Kidney (tissue), 14 donors: ENCODE measurements around the gene FREM1. TPM values are rescaled to one million over a fixed set of nuclear protein-coding genes. Genes with fewer than 3 reads are reported as not detected.

ENCODE experiments used
- DNase-seq, 5 donors: peaks; one replicate each; pipeline ENCODE4 v3.0.0-alpha.2; 2013 to 2020
- FAIRE-seq: peaks from 2 replicates; lab custom pipeline; 2012; peaks lifted over from hg19 to GRCh38; lab: Jason Lieb, UNC
- H3K27ac ChIP-seq, 2 donors: one replicate each; pipeline ENCODE4 v1.7.0; 2013; ENCODE audit warnings: low read depth in 2 of 2, low read length in 2 of 2, inconsistent platforms in 1 of 2
- H3K27me3 ChIP-seq: one replicate; pipeline ENCODE4 v1.7.1; 2013; ENCODE audit warnings: low read length, inconsistent platforms; ENCODE audit not compliant: control insufficient read depth, insufficient read depth
- H3K36me3 ChIP-seq, 3 donors: one replicate each; pipeline versions ENCODE4 v1.7.0 to v1.7.1; 2013; ENCODE audit warnings: low read length in 3 of 3, control low read depth in 1 of 3, inconsistent platforms in 1 of 3; ENCODE audit not compliant: insufficient read depth in 3 of 3, control insufficient read depth in 2 of 3
- H3K4me1 ChIP-seq, 3 donors: one replicate each; pipeline versions ENCODE4 v1.7.0 to v1.7.1; 2013; ENCODE audit warnings: low read length in 3 of 3, inconsistent platforms in 1 of 3, low read depth in 1 of 3; ENCODE audit not compliant: control insufficient read depth in 2 of 3, insufficient read depth in 2 of 3
- H3K4me3 ChIP-seq, 3 donors: one replicate each; pipeline versions ENCODE4 v1.7.0 to v1.8.1; 2013; ENCODE audit warnings: low read length in 3 of 3, control low read depth in 1 of 3, inconsistent platforms in 1 of 3
- H3K9ac ChIP-seq, 3 donors: one replicate each; pipeline versions ENCODE4 v1.7.0 to v1.7.1; 2013; ENCODE audit warnings: low read length in 3 of 3, control low read depth in 1 of 3, inconsistent platforms in 1 of 3
- H3K9me3 ChIP-seq, 3 donors: one replicate each; pipeline versions ENCODE4 v1.7.0 to v1.7.1; 2013; ENCODE audit warnings: low read length in 3 of 3, control low read depth in 1 of 3, inconsistent platforms in 1 of 3; ENCODE audit not compliant: control insufficient read depth in 2 of 3, insufficient read depth in 1 of 3
- intact Hi-C: fragments of 100-400 bp; cut with DNase I; formaldehyde crosslinking; loops from one replicate; pipeline ENCODE4 v1.11.1; 2022
- polyA plus RNA-seq: library from polyadenylated mRNA; stranded (reverse); fragments of 350-450 nt; fragmentation: Illumina TruSeq; extraction: RNeasy Lipid Tissue Mini Kit (QIAGEN cat#74804); gene quantifications from one replicate; pipeline ENCODE4 v1.2.3, GENCODE V29; 2014; ENCODE audit warnings: low read depth, low replicate concordance; ENCODE audit not compliant: insufficient read depth
- total RNA-seq: library from RNA; stranded (reverse); fragmentation: NEBNext Ultra II Directional; extraction: Animal tissue kit (Norgen Biotek cat#: 25700); gene quantifications from one replicate; pipeline ENCODE4 v1.2.1, GENCODE V29; 2021
- TF ChIP-seq, protein P1 (sequence below): IDR thresholded peaks from 3 replicates; pipeline ENCODE4 v1.5.1; 2012; ENCODE audit warnings: mild to moderate bottlenecking, moderate library complexity, borderline replicate concordance; ENCODE audit not compliant: insufficient read depth; ENCODE audit errors: extremely low read depth
- donor health status: control.
- donor health status: control.
- donor health status: control.
- donor health status: control.
- donor health status: control.
- donor health status: DM: yes; HTN: yes; CAD: no.
- donor health status: Normal renal cell carcinoma (clear cell type).

Gene FREM1
- total and polyA plus RNA-seq, 2 donors from 2014 or later, result 8.3 to 17.0 TPM

DNA sequence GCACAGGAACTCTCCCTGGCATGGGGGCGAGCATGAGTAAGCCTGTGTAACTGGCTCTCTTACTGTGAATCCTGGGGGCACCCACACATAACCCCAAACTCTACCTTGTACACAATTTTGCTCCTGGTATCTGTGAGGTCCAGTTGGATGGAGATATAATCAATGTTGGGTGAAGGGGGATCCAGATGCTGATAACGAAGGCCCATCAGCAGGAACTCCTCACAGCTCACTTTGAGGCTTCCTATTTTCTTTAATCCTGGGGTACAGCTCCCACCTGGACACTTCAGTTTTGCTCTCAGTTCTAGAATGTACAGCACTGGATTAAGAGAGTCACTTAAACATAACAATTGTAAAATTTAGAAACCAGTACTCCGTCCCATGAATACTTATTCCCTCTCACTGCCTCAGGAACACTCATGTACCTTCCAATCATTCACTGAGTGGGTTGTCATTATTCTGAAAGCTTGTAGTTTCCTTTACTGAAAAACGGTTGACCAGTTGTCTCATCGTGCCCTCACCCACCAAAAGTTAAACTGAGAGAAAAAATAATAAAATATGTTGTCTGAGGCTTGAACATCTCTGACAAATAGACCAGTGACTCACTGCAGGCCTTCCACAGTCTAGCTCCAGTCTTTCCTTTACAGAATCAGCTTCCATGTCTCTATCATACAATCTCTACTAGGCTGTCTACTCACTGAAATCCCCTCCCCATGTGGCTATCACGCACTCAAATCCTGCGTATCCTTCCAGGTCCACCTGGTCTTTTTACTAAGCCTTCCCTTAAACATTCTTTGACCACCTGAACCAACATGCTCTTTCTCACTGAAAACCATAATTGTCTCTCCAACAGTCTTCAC lies 52.6 kb downstream of the FREM1 start:
- intact Hi-C loops, result no loop called here
- FAIRE-seq (no peak), DNase-seq (no peak)
- Histone ChIP-seq H3K36me3 (peaks cover 3 to 14% (median 10%) of the 10 kb centered on the region in 3 donors), H3K9ac (no peak overlapping the region), H3K9me3 (no peaks in the 10 kb centered on the region), H3K4me1 (no peaks in the 10 kb centered on the region), H3K4me3 (no peak overlapping the region), H3K27ac (no peak overlapping the region), H3K27me3 (no peaks in the 10 kb centered on the region)
- TF ChIP-seq, protein P1, sequence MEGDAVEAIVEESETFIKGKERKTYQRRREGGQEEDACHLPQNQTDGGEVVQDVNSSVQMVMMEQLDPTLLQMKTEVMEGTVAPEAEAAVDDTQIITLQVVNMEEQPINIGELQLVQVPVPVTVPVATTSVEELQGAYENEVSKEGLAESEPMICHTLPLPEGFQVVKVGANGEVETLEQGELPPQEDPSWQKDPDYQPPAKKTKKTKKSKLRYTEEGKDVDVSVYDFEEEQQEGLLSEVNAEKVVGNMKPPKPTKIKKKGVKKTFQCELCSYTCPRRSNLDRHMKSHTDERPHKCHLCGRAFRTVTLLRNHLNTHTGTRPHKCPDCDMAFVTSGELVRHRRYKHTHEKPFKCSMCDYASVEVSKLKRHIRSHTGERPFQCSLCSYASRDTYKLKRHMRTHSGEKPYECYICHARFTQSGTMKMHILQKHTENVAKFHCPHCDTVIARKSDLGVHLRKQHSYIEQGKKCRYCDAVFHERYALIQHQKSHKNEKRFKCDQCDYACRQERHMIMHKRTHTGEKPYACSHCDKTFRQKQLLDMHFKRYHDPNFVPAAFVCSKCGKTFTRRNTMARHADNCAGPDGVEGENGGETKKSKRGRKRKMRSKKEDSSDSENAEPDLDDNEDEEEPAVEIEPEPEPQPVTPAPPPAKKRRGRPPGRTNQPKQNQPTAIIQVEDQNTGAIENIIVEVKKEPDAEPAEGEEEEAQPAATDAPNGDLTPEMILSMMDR, result no peak

DNA sequence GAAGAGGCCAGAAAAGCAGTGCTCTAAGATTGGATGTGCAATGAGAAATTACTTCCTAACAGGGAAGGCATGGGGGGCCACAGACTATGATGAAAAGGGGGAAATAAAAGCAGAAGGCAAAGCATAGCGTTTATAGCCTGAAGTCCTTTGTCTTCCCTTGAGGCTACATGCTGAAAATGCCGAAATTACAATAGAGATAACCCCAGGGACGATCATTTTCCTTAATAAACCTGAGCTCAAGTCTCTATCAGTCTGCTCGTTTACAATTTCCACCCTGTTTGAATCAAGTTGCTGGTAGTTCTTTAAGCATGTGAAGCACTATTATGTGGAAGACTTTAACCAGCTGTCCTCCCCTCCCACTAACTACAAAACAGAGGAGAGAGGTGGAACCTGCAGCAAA lies 60.4 kb downstream of the FREM1 start:
- H3K27me3 ChIP-seq, result no peaks in the 10 kb centered on the region

DNA sequence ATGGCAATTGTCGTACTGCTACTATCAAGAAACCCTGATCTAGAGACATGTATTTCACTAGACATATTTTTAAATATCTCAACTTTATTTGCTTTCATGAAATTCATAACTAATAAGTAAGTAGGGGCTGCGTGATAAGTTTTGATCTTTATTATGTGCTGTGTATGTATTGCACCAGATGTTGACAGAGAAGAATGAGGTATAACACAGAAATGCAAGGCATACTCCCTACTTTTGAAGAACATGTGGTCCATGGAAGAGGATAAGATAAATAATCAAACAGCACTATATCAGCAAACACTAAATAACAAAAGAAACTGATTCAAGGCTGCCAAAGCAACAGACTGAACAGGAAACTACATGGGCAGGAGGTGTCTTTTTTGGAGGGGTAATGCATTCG lies 60.9 kb downstream of the FREM1 start:
- H3K4me3 ChIP-seq, result no peak overlapping the region
- H3K4me1 ChIP-seq, result no peaks in the 10 kb centered on the region
- H3K9ac ChIP-seq, result no peak overlapping the region
- no peak overlapping the region for H3K27ac ChIP-seq
- intact Hi-C loops, result no loop called here
- TF ChIP-seq, protein P1, result no peak
- H3K27me3 ChIP-seq, result no peaks in the 10 kb centered on the region
- FAIRE-seq, result no peak
- DNase-seq, result no peak
- H3K36me3 ChIP-seq, result peaks cover 7 to 13% (median 11%) of the 10 kb centered on the region in 3 donors
- no peaks in the 10 kb centered on the region for H3K9me3 ChIP-seq

More for the DNA sequence above, 60.4 kb downstream of the FREM1 start:
- Histone ChIP-seq H3K9ac (no peak overlapping the region), H3K9me3 (no peaks in the 10 kb centered on the region), H3K4me3 (no peak overlapping the region), H3K27ac (no peak overlapping the region), H3K4me1 (no peaks in the 10 kb centered on the region), H3K36me3 (peaks cover 7 to 11% (median 11%) of the 10 kb centered on the region in 3 donors)
- TF ChIP-seq, protein P1, result no peak
- DNase-seq (no peak), FAIRE-seq (no peak)
- intact Hi-C loops, result no loop called here
